Eye (tissue), 1 donor: ENCODE results near the gene COX7B2.

ENCODE experiments used
- DNase-seq: peaks from one replicate; pipeline ENCODE4 v3.0.0-alpha.2; 2015

COX7B2 gene

DNA sequence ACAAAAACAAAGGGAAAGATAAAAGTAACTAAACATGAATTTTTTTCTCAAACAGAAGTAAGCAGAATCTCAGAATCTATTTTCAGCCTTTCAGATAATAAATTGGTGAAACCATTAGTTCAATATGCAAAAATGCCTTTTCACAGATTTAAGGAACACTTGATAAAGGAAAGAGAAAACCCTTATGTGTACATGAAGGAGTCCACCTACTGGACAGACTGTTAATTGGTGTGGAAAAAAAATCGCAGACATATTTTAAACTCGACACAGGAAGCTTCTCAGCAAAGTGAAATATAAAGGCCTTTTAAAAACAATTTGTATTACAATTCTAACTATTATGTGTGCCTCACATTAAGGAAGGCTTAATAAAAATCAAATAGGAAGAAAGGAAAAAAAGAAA is 22.3 kb downstream of the COX7B2 start:
- peak; percentile 25 for DNase-seq

DNA sequence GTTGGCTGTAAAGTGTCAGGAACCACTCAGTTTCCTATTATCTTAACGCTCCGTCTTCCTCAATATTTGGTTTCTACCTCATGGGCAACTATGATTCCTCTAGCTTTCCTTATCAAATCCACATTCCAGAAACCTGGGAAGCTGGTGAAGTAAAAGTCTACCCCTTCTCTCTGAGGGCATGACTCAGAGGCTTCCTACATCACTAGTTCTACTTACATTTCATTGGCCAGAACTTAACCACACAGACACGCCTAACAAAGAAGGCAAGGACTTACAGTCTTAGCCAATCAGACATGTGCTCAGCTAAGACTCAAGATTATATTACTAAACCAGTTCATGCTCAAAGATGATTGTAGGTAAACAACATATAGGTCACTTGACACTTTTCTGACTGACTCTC is 30.4 kb downstream of the COX7B2 start:
- no peak for DNase-seq

DNA sequence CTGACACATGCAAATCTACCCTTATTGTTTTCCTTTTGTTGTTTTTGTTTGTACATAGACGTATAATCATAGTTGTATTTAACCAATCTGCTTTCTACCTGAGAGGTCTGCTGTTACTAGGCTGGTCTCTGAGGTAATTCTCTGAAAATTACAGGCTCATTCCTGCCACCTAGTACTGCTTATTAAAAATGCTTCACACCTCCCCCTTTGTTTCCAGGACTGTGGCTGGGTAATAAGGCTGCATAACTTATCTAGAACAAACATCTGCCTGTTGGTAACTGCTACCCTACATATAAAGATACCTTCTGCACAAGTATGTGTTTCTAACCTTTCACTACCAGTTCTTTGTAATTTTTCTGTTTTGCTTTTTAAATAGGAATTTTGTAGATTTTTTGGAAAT is 34.2 kb downstream of the COX7B2 start:
- DNase-seq = no peak

DNA sequence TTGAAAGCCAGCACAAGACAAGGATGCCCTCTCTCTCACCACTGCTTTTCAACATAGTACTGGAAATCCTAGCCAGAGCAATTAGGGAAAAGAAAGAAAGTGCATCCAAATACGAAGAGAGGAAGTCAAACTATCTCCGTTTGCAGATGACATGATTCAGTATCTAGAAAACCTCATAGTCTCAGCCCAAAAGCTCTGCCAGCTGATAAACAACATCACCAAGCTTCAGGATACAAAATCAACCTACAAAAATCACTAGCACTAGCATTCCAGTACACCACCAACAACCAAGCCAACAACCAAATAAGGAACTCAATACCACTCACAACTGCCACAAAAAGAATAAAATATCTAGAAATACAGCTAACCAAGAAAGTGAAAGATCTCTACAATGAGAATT is 38.6 kb downstream of the COX7B2 start:
- no peak for DNase-seq

DNA sequence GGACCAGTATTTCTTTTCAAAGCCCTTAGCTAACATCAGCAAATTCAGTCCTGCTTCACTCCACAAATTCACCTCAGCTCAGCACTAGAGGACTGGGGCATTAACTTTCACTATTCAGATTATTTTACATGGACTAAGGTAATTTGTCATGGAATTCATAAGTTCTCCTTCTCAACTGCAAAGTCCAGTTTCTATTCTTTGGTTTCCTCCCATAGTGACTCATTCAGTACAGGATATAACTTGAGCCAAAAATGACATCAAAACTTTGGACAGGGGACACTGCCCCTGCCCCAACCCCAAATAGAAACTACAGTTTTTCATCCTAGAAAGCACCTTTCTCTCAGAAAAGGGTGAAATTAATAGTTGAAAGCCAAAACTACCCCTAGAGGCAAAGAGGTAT is 52.7 kb downstream of the COX7B2 start:
- no peak for DNase-seq

DNA sequence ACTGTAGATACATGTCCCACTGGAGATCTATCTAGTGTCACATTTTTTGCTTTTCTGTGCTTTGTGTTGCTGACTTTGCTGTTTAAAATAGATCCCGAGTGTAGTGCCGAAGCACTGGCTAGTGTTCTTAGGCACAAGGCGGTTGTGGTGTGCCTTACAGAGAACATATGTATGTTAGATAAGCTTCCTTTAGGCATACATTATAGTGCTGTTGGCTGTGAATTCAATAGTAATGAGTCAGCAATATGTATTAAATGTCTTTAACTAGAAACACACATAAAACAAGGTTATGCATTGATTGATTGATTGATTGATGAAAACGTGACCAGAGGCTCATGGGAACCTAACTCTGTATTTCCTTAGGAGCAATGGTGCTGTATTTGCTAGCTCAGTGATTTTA is 56.2 kb downstream of the COX7B2 start:
- no peak for DNase-seq

DNA sequence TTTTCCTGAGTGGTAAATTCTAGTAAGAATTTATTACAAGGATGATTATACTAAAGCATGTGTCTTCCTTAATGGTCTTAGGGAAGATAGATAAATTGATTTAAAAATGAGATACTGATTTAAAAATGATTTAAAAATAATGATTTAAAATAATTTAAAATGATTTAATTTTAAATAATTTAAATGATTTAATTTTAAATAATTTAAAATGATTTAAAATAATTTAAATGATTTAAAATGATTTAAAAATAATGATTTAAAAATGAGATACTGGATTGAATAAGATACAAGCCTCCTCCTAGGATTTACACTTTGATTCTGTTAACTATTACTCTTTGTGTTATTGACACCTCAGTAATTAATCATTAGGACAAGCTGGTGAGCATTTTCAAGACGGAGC is 59.0 kb downstream of the COX7B2 start:
- DNase-seq = no peak

DNA sequence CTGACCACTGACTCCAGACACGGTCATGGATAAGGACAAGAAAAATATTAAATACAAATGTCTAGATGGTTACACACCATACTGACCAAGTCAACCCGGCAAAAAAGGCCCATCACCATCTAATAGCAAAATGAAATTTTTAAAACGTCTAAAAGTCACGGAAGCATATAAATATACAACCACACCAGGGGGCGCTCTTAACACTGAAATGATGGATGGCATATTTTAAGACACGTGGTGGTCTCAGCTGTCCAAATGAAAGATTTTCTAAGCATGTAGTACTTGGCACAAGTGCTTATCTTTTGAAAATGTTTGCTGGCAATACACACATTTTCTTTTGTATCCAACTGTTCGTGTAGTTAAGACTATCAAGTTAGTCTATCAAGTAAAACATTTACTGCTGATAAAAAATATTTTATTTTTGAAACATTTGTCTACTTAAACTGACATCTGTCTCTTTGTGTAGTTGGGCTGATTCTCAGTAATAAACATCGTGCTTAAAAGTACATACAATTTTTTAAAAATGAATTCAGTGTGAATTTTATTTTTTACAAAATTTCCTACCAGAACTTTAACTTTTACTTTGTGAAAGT is 64.6 kb downstream of the COX7B2 start:
- DNase-seq = peak; percentile 89

DNA sequence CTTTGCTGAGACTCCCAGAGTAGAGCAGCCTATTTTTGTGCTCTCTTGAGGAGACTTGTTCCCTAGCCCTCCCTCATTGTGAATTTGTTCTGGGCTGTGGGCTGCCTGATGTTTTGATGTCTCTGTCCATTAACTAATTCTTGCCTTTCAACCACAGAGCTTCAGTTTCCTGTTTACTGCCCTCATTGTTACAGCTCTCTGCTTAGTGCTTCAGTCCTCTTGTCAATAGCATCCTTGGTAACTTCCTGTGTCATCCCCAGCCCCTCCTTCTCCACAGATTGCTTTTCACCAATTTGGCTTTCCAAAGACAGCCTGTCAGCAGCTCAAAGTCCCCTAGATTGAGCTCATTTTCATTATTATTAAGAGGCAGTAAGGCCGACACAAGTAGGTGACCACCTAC is 69.9 kb downstream of the COX7B2 start:
- DNase-seq = peak; percentile 6

DNA sequence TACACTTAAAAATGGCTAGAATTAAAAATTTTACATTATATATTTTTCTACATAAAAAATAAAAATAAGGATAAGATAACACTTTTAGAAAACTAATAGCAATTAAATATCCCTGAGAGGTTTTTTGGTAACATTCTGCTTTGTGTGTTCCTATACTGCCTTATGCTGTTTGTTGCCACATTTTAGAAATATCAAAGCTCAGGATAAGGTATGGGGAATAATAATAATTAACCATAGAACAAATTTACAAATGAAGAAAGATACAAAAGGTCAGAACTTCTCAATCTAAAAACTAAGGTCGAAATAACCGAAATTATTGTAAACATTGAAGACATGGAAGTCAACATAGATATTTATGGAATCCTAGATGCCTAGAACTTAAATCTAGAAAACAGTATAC is 71.4 kb downstream of the COX7B2 start:
- no peak for DNase-seq

DNA sequence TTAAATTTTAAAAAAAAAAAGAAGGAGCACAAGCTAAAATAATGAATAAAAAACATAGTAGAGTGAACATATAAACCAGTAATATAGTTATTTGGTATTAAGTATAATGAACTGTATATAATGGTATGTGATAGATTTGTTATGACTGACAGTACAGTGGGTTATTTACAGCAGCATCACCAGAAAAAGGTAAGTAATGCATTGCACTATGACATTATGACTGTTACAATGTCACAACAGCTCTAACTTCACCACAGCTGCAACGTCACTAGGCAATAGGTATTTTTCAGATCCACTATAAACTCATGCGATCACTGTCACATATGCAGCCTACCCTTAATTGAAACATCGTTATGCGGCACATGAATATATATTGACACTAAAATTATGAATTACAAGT is 72.5 kb downstream of the COX7B2 start:
- no peak for DNase-seq

DNA sequence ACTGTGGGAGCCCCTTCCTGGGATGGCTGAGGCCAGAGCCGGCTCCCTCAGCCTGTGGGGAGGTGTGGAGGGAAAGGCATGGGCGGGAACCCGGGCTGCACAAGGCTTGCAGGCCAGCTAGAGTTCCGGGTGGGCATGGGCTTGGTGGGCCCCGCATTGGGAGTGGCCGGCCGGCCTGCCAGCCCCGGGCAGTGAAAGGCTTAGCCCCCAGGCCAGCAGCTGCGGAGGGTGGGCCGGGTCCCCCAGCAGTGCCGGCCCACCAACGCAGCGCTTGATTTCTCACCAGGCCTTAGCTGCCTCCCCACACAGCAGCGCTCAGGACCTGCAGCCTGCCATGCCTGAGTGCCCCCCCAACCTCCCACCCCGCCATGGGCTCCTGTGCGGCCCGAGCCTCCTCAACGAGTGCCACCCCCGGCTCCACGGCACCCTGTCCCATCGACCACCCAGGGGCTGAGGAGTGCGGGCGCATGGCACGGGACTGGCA is 78.0 kb downstream of the COX7B2 start:
- DNase-seq = no peak

DNA sequence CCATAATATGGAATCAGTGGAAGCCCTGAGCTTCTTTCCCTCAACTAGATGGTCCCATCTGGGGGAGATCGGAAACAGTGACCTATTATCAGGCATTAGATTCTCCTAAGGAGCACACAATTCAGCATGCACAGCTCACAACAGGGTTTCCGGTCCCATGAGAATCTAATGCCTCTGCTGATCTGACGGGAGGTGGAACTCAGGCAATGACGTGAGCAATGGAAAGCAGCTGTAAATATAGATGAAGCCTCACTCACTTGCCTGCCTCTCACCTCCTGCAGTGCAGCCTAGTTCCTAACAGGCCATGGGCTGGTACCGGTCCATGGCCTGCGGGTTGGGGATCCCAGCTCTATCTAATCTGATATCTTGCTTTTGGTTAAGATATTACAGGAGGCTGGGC is 88.9 kb downstream of the COX7B2 start:
- peak; percentile 9 for DNase-seq

DNA sequence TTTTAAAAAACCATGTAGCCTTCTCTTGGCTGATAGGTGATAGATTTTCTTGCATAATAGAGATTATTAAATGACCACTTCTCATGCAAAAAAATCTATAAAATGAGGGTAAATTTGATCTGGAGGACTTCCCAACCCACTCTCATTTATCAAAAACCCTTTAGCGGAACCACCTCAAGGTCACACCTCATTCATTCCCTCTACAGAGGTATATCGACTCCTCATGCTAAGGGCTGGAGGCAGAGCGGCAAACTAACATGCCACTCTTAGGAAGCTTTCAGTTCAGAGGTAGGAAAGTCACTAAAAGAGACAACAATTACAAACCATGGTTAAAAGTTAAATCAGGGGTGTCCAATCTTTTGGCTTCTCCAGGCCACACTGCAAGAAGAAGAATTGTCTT is 90.0 kb downstream of the COX7B2 start:
- no peak for DNase-seq

DNA sequence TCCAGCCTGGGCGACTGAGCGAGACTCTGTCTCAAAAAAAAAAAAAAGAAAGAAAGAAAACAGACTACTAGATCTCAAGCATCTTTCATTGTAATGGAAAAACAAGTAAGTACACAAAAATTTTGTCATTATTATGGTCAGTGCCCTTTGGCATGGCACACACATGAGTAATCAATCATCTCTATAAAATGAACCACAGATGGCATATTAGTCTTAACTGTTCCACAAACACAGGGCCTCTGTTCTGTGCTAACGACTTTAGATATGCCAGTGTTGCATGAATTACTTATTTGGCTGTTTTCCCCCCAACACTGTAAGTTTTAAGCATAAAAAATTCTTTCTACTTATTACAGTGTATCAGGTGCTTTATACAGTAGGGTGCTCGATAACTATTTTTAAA is 90.4 kb downstream of the COX7B2 start:
- DNase-seq = no peak

DNA sequence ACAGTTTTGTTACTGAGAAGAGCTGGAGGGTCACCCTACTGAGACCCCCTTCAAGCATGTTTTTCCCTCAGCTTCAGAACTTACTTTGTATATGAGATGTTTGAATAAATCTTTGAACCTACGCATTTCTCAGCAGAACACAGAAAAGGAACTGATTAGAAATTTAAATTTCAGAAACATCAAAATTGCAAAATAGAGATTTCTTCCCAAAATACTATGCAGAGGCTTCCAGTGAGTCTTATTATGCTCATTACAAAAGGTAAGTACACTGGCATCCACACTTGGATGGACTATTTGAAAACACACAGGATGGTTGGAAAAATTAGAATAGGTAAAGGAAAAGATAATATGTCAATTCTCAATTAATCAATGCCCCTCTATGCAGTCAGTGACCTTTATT is 91.2 kb downstream of the COX7B2 start:
- no peak for DNase-seq

DNA sequence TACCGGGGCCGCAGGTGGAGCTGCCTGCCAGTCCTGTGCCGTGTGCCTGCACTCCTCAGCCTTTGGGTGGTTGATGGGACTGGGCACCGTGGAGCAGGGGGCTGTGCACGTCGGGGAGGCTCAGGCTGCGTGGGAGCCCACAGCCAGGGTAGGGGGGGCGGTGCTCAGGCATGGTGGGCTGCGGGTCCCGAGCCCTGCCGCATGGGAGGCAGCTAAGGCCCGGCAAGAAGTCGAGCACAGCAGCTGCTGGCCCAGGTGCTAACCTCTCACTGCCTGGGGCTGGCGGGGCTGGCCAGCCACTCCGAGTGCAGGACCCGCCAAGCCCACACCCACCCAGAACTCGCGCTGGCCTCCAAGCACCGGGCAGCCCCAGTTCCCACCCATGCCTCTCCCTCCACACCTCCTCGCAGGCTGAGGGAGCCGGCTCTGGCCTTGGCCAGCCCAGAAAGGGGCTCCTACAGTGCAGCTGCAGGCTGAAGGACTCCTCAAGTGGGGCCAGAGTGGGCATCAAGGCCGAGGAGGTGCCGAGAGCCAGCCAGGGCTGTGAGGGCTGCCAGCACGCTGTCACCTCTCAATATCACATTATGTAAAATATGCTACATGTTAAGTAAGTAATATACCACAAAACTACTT is 104.1 kb downstream of the COX7B2 start:
- DNase-seq = no peak

DNA sequence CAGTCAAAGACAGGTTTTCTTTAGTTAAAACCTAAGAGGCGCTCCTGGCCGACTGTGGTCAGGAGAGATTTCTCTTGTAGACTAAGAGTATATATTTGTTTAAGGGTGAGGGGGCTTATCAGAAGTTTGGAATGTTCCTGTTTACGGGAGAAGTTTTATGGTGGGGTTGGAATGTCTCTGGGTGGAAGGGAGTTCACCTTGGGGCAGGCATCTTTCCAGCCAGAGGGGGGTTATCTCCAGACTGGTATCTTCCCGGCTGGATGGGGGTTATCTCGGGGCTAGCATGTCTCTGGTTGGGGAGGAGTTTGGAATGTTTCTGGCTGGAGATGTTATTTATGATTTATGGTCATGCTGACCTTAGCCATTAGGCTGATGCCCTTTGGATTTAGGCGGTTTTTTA is 116.0 kb downstream of the COX7B2 start:
- no peak for DNase-seq

DNA sequence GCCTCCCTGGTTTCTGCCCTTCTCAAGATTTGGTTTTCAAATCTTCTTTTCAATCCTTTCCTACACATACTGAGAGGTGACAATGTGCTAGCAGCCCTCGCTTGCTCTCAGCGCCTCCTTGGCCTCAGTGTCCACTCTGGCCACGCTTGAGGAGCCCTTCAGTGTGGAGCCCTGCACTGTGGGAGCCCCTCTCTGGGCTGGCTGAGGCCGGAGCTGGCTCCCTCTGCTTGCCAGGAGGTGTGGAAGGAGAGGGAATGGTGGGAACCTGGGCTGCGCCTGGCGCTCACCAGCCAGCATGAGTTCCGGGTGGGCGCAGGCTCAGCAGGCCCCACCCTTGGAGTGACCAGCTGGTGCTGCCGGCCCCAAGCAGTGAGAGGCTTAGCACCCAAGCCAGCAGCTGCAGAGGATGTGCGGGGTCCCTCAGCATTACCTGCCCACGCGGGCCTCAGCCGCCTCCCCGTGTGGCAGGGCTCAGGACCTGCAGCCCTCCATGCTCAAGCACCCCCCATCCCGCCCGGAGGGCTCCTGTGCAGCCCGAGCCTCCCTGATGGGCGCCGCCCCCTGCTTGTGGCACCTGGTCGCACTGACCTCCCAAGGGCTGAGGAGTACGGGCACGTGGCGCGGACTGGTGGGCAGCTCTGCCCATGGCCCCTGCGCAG is 127.5 kb downstream of the COX7B2 start:
- no peak for DNase-seq

DNA sequence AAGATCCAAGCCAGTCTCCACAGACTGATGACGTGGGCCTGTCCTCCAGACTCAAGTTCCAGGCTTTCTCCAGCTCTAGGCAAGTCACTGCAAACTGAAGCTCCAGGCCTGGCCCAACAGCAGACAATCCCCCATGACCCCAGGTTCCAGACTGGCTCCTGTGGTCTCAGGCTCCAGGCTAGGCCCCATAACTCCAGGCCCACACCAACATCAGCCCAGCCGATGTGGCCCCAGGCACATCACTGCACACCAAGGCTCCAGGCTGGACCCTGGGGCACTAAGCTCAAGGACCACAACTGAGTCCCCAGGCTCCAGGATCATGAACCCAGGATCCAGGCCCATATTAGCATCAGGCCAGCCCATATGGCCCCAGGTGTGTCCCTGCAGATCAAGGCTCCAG is 143.6 kb downstream of the COX7B2 start:
- DNase-seq = no peak

DNA sequence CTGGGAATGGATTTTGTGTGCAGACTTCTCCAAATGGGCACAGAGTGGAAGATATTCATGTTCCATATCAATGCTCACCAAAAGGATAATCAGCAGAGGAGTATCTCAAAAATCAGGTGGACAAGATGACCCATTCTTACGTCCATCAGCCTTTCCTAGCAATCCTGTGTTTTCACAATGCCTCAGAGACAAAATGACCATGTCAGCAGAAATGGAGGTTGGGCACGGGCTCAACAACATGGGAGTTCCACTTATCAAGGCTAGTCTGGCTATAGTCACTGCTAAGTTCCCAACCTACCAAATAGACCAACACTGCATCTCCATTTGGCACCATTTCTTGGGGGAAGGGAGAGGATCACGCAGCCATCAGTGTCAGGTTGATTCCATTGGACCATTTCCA is 179.0 kb downstream of the COX7B2 start:
- DNase-seq = no peak

DNA sequence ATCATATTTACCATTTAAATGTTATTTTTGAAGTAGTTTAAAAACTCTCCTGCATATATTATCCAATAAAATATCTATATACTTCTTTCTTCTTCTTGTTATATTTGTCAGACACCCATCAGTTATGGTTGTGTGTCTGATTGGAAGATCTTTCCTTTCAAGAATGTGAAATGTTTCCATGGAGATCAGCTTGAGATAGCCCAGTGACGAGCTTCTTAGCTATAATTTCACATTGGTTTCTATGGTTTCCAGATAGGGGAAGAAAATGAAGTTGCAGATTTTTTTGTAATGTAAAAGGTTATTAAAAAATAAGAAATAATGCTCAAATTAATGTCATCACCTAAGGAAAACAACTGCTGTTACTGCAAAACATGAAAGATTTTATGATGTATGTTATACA is 189.0 kb downstream of the COX7B2 start:
- no peak for DNase-seq

DNA sequence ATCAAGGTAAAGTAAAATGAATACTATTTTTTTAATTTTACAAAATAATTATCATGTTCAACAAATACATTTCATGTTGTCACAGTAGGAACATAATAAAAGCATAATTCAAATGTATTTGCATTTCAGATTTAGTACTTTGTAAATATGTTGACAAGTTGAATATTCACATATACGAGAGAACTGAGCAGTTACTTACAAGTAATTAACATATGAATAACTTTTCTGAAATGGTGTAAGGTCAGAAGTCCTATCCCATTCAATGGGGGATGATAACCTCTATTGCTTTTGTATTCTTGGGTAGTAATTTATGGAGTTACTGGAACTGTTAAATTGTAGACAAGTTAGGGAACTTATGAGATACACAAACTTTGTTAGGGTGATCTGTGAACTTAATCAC is 191.1 kb downstream of the COX7B2 start:
- DNase-seq = no peak

DNA sequence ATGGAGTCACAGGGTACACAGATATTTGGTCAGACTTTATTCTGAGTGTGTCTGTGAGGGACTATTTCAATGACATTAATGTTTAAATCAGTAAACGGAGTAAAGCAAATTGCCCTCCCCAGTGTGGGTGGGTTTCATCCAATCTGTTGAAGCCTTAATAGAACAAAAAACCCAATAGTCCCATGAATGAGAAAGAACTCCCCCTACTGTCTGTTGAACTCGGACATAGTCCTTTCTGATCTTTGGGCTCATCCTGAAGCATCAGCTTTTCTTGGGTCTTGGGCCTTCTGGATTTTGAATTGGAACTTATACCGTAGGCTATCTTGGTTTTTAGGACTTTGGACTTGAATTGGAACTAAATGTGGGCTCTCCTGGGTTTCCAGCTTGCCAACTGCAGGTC is 193.6 kb downstream of the COX7B2 start:
- no peak for DNase-seq

DNA sequence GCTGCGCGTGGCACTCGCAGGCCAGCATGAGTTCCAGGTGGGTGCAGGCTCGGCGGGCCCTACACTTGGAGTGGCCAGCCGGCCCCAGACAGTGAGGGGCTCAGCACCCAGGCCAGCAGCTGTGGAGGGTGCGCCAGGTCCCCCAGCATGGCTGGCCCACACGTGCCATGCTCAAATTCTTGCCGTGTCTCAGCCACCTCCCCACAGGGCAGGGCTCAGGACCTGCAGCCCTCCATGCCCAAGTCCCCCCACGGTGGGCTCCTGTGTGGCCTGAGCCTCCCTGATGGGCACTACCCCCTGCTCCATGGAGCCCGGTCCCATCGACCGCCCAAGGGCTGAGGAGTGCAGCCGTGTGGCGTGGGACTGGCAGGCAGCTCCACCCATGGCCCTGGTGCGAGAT is 210.2 kb downstream of the COX7B2 start:
- no peak for DNase-seq
